COR-L47 (cell line): Measurements from ENCODE around the gene TMEM150C.
"Not testable (repeated sequence)": the region's sequence is repeated elsewhere in the genome, so short reads cannot be mapped to it uniquely, and the experiment has no call there.

Experiments used
- DNase-seq: peaks from one replicate; lab custom pipeline; 2025; lab: John Stamatoyannopoulos, UW

The TMEM150C gene

DNA sequence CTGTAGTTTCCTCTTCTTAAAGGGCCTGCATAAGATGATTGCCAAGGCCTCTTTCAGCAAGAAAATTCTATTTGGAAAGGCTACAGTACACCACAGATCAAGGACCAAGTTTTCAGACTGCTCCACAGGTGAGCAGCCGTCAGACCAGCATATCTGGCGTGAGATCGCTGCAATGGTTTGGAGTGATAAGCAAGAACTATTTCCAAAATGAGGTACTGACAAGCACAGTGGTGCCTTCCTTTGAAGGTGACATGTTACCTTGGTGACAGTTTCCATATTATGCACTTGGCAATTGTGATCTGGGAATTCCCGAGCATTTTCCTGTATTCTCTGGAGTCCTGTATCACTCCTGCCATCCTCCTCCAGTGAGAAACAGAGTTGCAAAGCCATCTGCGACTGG, 7.3 kb upstream of the TMEM150C start:
- DNase-seq: no peak

DNA sequence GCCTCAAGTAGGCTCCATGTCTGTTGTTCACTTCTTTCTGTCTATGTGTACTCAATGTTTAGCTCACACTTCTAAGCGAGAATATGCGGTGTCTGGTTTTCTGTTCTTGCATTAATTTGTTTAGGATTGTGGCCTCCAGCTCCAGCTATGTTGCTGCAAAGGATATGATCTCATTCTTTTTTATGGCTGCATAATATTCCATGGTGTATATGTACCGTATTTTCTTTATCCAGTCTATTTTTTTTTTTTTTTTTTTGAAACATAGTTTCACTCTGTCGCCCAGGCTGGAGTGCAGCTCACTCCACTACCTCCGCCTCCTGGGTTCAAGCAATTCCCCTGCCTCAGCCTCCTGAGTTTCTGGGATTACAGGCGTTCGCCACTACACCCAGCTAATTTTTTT, 5.7 kb upstream of the TMEM150C start:
- no peak for DNase-seq

DNA sequence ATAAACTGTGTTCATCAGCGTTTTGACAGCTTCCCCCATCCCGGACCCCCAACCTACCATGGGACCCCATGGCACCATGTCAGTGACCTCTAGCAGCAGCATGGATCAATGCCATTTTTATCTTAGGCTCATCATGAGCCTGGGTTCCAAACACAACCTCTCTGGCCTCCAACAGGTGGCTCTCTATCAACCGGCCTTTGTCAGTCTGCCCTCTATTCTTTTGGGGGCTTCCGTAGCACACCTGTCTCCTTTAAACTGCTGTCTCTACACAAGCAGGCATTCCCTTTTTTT, 721 bp upstream of the TMEM150C start:
- no peak for DNase-seq

DNA sequence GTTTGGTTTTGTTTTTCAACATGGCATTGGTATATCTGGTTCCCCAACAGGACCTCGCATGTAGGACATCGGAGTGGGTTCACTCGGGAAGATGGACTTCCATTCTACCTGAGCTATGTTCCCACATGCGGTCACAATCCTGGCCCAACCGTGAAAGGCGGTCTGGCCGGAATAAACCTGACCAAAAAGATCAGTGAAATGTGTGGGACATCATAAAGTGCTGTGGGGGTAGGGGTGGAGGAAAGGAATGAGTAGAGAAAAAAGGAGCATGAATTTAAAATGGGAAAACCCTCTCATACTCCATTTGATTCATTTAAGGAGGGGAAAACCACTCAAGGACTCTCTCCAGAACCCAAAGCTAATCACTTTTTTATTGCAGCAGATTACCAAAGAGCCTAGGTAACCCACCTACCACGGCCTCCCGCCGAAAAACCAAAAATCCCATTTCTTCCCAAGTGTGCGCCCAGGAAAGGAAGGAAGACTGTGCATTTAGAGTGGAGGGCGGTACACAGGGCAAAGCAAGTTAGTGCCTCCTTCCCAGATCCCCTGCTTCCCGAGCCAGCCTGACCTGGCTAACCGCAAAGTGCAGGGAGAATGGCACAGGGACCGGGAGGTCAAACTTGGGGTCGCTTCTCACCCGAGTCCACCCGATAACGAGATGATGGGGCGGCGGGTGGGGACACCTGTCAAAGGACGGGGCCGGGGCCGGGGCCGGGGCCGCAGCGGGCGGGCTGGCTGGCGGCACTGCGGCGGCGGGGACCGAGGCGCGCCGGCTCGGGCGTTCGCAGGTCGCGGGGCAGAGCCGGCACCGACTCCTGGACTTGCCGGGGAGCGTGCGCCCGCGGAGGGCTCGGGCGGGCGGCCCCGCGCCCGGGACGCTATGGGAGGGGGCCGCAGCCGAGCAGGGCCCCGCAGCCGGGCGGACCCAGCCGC, 669 bp downstream of the TMEM150C start:
- DNase-seq: no peak

DNA sequence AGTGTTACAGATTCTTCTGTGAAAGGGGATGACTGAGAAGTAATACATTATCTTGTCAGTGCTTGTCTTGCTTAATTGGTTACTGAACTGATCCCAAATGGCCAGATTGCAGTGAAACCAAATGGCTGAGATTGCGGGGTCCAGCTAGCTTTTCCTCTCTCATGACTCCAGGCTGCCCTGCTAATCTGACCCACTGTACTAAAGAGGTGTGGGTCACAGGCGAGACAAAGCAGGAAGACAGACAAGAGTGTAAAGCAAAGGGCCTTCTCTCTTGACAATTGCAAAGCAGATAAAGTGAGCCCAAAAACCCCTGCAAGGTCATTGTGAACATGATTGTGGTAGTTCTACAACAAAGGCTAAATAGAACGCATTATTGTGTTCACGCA, 2.1 kb downstream of the TMEM150C start:
- DNase-seq: no peak

DNA sequence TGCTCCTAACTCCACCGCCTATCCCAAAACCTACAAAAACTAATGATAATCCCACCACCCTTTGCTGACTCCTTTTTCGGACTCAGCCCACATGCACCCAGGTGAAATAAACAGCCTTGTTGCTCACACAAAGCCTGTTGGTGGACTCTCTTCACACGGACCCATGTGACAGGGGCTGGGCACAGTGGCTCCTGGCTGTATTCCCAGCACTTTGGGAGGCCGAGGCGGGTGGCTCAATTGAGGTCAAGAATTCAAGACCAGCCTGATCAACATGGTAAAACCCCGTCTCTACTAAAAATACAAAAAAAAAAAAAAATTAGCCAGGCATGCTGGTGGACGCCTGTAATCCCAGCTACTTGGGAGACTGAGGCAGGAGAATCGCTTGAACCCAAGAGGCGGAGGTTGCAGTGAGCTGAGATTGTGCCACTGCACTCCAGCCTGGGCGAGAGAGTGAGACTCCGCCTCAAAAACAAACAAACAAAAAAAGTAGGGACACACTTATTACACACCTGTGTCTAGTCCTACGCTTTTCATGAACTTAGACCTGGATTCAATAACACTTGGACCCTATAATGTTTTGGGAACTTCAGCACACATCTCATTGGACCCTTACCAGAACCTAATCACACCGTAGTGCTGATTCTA, 2.6 kb downstream of the TMEM150C start:
- DNase-seq: not testable (repeated sequence)

DNA sequence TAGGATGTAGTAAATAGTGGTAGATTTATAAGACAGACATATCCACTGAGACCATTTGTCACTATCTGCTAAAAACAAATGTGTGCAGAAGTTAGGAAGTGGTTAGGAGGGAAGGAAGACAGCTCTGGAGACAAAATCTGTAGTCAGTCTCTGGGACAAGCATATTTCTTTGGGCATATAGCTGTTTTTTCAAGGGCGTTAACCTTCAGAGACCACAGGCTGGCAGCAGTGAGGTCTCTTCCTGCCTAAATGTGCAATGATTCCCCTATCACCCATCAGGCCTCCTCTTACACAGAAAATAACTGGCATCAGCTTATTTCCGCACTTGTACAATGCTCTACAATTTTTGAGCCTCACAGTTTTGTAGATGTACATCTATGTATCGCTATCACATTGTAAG, 6.5 kb downstream of the TMEM150C start:
- no peak for DNase-seq

DNA sequence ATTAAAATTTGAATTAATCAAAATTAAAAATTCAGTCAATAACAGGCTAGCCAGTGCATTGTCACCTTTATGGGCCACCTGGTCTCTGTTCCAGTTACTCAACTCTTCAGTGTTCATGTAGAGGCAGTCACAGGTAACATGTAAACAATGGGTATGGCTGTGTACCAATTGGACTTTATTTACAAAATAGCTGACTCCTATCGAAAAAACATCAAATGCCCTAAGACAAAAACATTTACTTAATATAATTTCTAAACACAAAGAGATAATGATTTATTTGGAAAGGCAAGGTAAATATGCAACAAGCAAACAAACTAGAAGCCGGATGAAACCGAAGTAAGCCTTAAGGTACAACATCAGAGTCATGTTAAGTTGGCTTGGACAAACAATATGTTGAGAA, 8.8 kb downstream of the TMEM150C start:
- no peak for DNase-seq

DNA sequence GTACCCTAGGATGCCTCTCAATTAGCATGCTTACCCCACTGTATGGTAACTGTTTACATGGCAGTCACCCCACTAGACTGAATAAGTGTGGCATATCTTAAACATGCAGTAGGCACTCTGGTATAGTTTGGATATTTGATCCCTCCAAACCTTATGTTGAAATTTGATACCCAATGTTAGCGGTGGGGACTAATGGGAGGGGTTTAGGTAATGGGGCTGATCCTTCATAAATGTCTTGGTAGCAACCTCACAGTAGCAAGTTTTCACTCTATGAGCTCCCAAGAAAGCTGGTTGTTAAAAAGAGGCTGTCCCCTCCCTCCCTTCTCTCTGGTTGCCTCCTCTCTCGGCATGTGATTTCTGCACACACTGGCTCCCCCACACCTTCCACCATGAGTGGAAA, 10.1 kb downstream of the TMEM150C start:
- no peak for DNase-seq

DNA sequence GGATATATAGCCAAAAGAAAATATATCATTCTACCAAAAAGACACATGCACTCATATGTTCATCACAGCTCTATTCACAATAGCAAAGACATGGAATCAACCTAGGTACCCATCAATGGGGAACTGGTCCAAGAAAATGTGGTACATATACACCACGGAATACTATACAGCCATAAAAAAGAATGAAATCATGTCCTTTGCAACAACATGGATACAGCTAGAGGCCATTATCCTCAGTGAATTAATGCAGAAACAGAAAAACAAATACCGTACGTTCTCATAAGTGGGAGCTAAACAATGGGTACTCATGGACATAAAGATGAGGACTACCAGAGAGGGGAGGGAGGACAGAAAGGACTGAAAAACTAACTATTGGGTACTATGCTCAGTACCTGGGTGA, 13.9 kb downstream of the TMEM150C start:
- not testable (repeated sequence) for DNase-seq

DNA sequence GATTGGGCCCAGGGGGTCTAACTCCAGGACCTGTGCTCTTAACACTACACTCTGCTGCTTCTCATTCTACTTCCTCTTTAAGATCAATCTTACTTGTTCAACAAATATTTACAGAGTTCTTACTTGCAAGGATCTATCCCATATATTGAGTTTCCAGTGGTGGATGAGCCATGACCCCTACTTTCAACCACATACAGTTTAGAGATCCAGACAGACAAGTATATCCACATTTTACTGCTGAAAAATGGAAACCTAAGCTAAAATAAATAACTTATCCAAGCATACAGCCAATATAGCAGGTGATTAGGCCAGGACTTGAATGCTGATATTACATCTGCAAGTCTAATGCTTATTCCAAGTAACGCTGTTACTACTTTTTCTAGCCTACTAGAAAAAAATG, 18.7 kb downstream of the TMEM150C start:
- DNase-seq: no peak

DNA sequence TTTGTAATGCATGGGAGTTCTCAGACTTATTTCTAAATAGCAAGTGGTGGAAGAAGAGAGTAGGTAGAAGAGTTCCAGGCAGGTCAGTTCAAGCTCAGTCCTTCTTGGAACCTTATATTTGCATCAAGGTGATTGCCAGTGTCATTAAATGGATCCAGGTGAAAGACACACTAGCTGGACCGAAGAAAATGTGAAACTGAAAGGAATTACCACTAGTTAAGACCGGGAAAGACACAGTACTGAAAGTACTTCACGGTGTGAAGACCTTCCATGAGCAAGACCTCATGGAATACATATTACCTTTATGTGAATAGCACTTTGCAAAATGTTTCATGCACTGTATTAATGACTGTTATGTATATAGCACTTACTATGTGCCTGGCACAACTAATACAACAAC, 19.1 kb downstream of the TMEM150C start:
- no peak for DNase-seq

DNA sequence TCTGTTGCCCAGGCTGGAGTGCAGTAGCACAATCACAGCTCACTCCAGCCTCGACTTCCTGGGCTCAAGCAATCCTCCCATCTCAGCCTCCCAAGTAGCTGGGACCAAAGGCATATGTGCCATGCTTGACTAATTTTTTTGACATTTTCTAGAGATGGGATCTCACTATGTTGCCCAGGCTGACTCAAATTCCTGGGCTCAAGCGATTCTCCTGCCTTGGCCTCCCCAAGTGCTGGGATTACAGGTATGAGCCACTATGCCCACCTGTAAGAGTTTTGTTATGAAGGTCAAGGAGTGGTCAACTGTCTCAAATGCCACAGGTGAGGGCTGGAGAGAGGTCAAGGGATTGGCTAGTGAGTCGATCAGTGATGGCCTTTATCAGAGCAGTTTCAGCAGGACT, 32.5 kb downstream of the TMEM150C start:
- DNase-seq: no peak

DNA sequence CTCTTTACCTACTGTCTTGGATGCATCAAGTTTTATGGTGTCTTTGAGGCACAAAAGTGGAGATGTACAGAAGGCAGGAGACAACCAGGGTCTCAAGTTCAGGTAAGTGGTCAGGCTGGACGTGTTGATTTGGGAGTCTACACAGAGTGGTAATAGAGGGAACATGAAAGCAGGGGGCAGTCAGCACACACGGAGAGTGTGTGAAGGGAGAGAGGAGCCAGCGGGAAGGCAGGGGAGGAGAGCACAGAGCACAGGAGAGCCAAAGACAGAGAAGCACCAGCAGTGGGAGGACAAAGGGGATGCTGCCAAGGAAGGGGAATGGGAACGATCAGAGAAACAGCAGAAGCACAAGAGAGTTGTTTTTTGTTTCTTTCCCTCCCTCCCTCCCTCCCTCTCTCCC, 32.9 kb downstream of the TMEM150C start:
- DNase-seq: no peak

DNA sequence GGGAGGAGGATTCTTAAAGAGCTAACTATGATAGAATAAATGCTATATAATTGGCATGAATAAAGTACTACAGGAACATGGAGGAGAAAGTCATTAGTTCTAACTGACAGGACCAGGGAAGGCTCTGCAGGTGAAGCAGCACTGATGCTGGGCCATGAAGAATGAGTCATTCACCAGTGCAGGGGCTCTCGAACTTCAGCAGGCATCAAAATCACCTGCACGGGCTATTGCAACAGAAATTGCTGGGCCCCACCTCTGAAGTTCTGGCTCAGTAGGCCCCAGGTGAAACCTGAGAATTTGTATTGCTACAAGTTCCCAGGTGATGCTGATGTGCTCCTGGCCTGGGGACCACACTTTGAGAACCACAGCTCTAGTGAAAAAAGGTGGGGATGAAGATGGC, 33.7 kb downstream of the TMEM150C start:
- no peak for DNase-seq

DNA sequence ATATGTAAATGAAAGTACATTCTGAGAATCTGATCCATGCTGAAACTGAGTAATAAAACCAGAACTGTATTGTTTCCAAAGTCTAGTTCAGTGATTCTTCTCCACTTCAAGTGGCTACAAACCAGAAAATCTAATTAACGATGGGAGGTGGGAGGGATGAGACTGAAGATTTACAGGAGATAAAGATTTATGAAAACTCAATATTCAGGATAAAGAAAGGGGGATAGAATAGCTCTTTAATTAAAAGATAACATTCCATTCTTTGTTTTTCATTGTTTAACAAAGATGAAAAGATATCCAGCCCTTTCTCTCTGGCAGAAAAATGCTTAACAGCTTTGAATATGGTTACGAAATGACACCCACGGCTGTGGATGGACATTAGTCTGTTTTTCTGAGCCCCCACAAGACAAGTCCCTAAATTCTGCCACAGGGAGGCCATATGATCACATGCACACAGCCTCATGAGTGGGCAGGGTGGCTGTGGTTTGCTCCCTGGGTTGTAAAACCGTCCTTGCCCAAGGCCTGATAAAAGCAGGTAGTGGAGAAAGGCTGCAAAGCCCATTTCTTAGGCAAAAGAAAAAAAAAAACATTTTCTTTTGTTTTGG, 36.4 kb downstream of the TMEM150C start:
- DNase-seq: no peak

DNA sequence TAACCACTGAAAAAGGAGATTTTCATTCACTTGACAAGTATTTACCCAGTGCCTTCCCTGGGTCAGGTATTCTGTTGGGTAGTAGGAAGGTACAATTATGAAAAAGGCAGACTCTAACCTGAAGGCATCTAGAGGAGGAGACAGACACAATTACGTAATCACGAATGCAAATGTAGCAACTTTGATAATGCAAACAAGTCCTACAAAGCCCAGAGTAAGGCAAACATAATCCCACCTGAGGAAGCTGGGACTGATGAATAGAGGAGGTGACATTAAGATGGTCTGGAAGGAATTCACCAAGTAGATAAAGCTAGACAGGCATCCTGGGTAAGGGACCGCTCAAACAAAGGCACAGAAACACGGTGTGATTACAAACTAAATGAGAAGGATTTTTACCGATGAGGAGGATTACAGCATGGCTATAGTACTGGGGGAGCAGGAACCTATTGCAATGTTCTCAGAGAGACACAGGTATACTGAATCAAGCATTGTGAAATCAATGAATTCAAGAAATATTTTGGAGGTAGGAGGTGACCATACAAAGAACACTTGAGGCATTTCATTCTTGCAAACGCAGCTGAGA, 37.1 kb downstream of the TMEM150C start:
- DNase-seq: no peak

DNA sequence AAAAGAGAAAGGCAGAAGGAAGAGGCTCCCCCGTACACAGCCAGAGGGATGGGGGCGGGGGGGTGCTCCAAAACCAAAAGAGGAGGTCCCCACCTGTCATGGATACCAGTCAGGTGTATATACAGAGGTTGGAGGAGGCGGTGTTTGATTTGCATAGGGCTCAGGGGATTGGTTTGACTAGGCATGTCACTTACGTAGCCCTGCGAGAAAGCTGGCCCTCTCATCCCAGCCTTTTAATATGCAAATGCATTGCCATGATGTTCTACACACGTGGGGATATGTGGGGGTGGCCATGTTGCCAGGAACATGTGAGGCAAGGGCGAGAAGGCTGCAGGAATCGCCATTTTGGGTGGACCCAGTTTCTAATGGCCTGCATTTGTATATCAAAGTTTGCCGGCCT, 38.6 kb downstream of the TMEM150C start:
- no peak for DNase-seq

DNA sequence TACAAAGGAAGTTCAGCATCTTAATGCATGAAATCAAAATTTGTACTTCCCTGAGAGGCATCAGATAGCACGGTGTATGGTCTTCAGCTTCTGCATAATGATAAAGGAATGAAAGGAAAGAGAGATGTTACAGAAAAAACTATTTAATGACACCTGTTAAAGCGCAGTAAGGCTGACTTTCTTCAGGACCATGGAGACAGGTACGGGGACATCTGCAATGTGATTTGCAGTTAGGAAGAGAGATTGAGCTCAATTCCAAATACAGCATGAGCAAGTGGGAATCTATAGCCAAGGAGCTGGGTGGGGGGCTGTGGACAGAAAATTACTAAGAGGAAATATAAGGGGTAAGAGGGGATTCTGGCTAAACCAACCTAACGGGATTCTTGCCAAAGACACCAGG, 39.3 kb downstream of the TMEM150C start:
- DNase-seq: no peak

DNA sequence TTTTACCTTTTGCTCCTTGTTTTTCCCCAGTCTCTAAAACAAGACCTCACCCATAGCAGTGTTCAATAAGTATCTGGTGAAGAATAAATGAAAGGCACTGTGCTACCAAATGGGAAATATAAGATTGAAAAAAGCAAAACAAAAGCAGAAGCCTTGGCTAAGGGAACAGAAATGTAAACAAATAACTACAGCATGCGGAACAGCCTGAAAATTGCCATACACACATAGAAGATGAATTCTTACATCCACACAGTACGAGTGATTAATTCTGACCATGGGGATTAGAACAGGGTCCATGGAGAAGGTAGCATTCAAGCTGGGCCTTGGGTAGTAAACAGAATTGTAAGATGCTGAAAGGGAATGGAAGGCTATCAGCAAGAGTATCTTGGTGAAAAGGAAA, 40.5 kb downstream of the TMEM150C start:
- DNase-seq: no peak

DNA sequence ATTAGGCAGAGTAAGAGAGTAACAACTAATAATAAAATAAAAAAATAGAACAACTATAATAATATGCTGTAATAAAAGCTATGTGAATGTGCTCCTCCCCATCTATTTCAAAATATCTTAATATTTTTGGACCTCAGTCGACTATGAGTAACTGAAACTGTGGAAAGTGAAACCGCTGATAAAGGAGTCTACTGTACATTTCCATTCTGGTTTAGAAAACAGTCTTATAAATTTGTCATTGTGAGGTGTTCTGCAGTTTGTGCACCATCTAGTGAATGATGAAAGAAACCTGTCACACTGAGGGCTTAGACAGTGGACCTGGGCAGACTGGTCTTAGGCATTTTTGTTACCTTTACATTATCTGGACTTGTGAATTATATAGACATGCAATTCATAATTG, 42.0 kb downstream of the TMEM150C start:
- no peak for DNase-seq

DNA sequence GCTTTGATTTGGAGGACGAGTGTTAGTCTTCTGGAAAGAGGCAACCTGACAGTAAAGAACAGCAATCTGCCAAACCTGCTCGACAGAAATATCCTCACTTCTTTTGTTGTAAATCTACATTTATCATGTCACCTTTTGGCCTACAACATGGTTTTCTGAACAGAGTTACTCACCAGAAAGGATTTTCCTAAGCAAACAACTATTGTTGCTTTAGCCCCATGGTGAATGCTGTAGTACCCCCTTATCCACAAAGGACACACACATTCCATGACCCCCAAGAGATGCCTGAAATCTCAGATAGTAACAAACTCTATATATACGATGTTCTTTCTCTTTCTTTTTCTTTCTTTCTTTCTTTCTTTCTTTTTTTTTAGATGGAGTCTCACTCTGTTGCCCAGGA, 42.7 kb downstream of the TMEM150C start:
- DNase-seq: no peak

DNA sequence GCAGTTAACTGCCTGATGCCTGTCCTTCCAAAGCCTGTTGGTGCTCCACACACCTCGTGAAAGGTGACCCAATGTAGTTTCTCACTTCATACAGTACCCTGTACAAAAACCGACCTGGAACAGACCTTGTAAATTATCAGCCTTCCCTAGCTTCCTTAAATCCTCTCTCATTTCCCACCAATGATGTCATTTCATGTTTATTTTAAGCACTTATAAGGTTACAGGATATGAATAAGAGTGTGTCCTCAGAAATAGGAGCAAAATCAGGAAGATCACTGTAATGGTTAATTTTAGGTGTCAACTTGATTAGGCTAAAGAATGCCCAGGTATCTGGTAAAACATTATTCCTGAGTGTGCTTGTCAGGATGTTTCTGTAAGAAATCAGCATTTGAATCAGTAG, 44.7 kb downstream of the TMEM150C start:
- no peak for DNase-seq
